ENCODE data around the gene DHRS4. TPM values are rescaled to one million over a fixed set of nuclear protein-coding genes. Genes with fewer than 3 reads are reported as not detected.
"Not testable (repeated sequence)": the region's sequence is repeated elsewhere in the genome, so short reads cannot be mapped to it uniquely, and the experiment has no call there.

The DHRS4 gene
- total RNA-seq, 2 experiments from 2014 or later, result 18.7 to 18.8 TPM

- H3K9me3 ChIP-seq (ENCODE audit: low read length); H3K27ac ChIP-seq (ENCODE audit: low read depth, low read length, poor library complexity, severe bottlenecking); DNase-seq (ENCODE audit: low spot score); H3K9me2 ChIP-seq (ENCODE audit: insufficient read depth, low read length); POLR2A ChIA-PET; H3K4me2 ChIP-seq (ENCODE audit: low read length); H3K4me3 ChIP-seq (ENCODE audit: low read depth, low read length, poor library complexity, severe bottlenecking); BruUV-seq (replicated peaks); H3K4me1 ChIP-seq (ENCODE audit: insufficient read depth, low read length, poor library complexity, severe bottlenecking); H2AFZ ChIP-seq (ENCODE audit: low read length); H3K36me3 ChIP-seq (ENCODE audit: insufficient read depth, low read length); H4K20me1 ChIP-seq (ENCODE audit: insufficient read depth, low read length); intact Hi-C loops (cut with micrococcal nuclease; ENCODE audit: unreplicated experiment); CTCF ChIA-PET (ENCODE audit: unreplicated experiment); H3K79me2 ChIP-seq (ENCODE audit: insufficient read depth, low read depth, low read length): not testable (repeated sequence)
Observed at GRCh38 chr14:23999640-24000039, 46.1 kb downstream of the DHRS4 start.

GRCh38 chr14:24001078-24001477 is 47.5 kb downstream of the DHRS4 start:
- H3K4me3 ChIP-seq (ENCODE audit: low read depth, low read length, poor library complexity, severe bottlenecking); BruUV-seq (replicated peaks); intact Hi-C loops (cut with micrococcal nuclease; ENCODE audit: unreplicated experiment); H3K9me2 ChIP-seq (ENCODE audit: insufficient read depth, low read length); DNase-seq (ENCODE audit: low spot score); H3K9me3 ChIP-seq (ENCODE audit: low read length); H3K36me3 ChIP-seq (ENCODE audit: insufficient read depth, low read length); POLR2A ChIA-PET; H4K20me1 ChIP-seq (ENCODE audit: insufficient read depth, low read length); H3K79me2 ChIP-seq (ENCODE audit: insufficient read depth, low read depth, low read length); H3K4me2 ChIP-seq (ENCODE audit: low read length); H2AFZ ChIP-seq (ENCODE audit: low read length); H3K4me1 ChIP-seq (ENCODE audit: insufficient read depth, low read length, poor library complexity, severe bottlenecking); H3K27ac ChIP-seq (ENCODE audit: low read depth, low read length, poor library complexity, severe bottlenecking); CTCF ChIA-PET (ENCODE audit: unreplicated experiment): not testable (repeated sequence)

- BruUV-seq (replicated peaks), result not testable (repeated sequence)
Observed at GRCh38 chr14:24001679-24002078, 48.1 kb downstream of the DHRS4 start.

GRCh38 chr14:24006471-24006816 is 52.9 kb downstream of the DHRS4 start:
- peak overlapping the region; percentile 67 for H3K4me2 ChIP-seq (ENCODE audit: low read length)
- POLR2A ChIA-PET; H3K79me2 ChIP-seq (ENCODE audit: insufficient read depth, low read depth, low read length); intact Hi-C loops (cut with micrococcal nuclease; ENCODE audit: unreplicated experiment); H3K9me3 ChIP-seq (ENCODE audit: low read length); H3K9me2 ChIP-seq (ENCODE audit: insufficient read depth, low read length); CTCF ChIA-PET (ENCODE audit: unreplicated experiment); H4K20me1 ChIP-seq (ENCODE audit: insufficient read depth, low read length); DNase-seq (ENCODE audit: low spot score); H3K36me3 ChIP-seq (ENCODE audit: insufficient read depth, low read length); BruUV-seq (replicated peaks); H3K27ac ChIP-seq (ENCODE audit: low read depth, low read length, poor library complexity, severe bottlenecking): not testable (repeated sequence)
- H3K4me1 ChIP-seq (ENCODE audit: insufficient read depth, low read length, poor library complexity, severe bottlenecking), result peaks cover 14% of the 10 kb centered on the region
- H3K4me3 ChIP-seq (ENCODE audit: low read depth, low read length, poor library complexity, severe bottlenecking), result peak overlapping the region; percentile 68
- H2AFZ ChIP-seq (ENCODE audit: low read length), result peak overlapping the region; percentile 72; the same call in 1 of the 2 replicates

More at GRCh38 chr14:24001679-24002078, 48.1 kb downstream of the DHRS4 start:
- H2AFZ ChIP-seq (ENCODE audit: low read length); H3K27ac ChIP-seq (ENCODE audit: low read depth, low read length, poor library complexity, severe bottlenecking); CTCF ChIA-PET (ENCODE audit: unreplicated experiment); H3K4me2 ChIP-seq (ENCODE audit: low read length); H3K36me3 ChIP-seq (ENCODE audit: insufficient read depth, low read length); H3K9me2 ChIP-seq (ENCODE audit: insufficient read depth, low read length); H3K9me3 ChIP-seq (ENCODE audit: low read length); H4K20me1 ChIP-seq (ENCODE audit: insufficient read depth, low read length); H3K4me3 ChIP-seq (ENCODE audit: low read depth, low read length, poor library complexity, severe bottlenecking); H3K79me2 ChIP-seq (ENCODE audit: insufficient read depth, low read depth, low read length); H3K4me1 ChIP-seq (ENCODE audit: insufficient read depth, low read length, poor library complexity, severe bottlenecking); intact Hi-C loops (cut with micrococcal nuclease; ENCODE audit: unreplicated experiment); POLR2A ChIA-PET: not testable (repeated sequence)
- DNase-seq (ENCODE audit: low spot score), result peak; percentile 11

GRCh38 chr14:24006817-24007652 is 53.5 kb downstream of the DHRS4 start:
- H3K79me2 ChIP-seq (ENCODE audit: insufficient read depth, low read depth, low read length); intact Hi-C loops (cut with micrococcal nuclease; ENCODE audit: unreplicated experiment); H3K36me3 ChIP-seq (ENCODE audit: insufficient read depth, low read length); H3K27ac ChIP-seq (ENCODE audit: low read depth, low read length, poor library complexity, severe bottlenecking); BruUV-seq (replicated peaks); H3K9me3 ChIP-seq (ENCODE audit: low read length); H3K9me2 ChIP-seq (ENCODE audit: insufficient read depth, low read length); H4K20me1 ChIP-seq (ENCODE audit: insufficient read depth, low read length): not testable (repeated sequence)
- DNase-seq (ENCODE audit: low spot score), result peak; percentile 59
- Histone ChIP-seq H3K4me3 (ENCODE audit: low read depth, low read length, poor library complexity, severe bottlenecking) (peak overlapping the region; percentile 68), H2AFZ (ENCODE audit: low read length) (peak overlapping the region; percentile 72; the same call in 1 of the 2 replicates), H3K4me2 (ENCODE audit: low read length) (peak overlapping the region; percentile 67), H3K4me1 (ENCODE audit: insufficient read depth, low read length, poor library complexity, severe bottlenecking) (peaks cover 16% of the 10 kb centered on the region)
- CTCF ChIA-PET (ENCODE audit: unreplicated experiment), result interaction anchor here (0.6 kb wide), 2 partner anchors 82 to 280 kb away, joined by 3 to 5 read pairs; no protein-coding TSS in a partner anchor
- POLR2A ChIA-PET, result interaction anchor here (1.5 kb wide), 1 partner anchor 87 kb away, joined by 5 read pairs; the partner anchor contains the start of gene PCK2
